OCI-M2 (cell line): ENCODE data around the gene AP1M1.
"Not testable (repeated sequence)": the region's sequence is repeated elsewhere in the genome, so short reads cannot be mapped to it uniquely, and the experiment has no call there.

ENCODE experiments used
- DNase-seq: peaks from one replicate; lab custom pipeline; 2025; ENCODE audit not compliant: unreplicated experiment; lab: John Stamatoyannopoulos, UW

Gene AP1M1

DNA sequence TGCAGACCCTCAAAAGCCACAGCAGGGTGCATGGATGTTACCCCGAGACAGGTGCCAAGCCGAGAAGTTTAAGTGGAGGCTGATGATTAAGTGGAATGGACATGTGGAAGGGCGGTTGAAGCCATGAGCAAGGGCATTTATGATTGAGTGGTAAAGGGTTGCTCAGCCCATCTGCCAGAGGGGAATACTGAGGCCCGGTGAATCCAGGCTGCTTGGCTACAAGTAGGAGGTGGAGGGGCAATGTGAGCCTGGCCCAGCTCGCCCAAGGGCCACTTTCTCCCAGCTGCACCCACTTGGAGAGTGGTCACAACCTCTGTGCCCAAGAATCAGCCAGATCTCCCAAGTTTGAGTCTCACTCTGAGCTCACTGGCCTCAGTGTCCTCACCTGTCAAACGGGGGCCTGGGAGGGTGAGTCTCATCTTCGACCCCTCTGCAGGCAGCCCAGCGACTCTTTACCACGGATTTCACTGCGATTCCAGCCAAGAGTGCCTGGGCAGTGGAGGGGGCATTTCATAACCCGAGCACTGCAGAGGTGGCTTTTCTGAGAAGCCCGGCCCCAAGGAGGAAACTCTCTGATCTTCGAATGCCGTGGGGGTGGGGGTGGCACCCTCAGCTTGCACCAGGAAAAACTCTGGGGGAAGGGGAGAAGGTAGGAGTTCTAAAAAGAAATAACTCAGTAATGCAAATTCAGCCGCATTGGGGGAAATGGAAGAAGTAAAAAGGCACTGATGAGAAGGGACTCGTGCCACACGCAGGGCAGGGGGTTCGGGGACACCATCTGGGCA, 64.1 kb downstream of the AP1M1 start:
- DNase-seq: no peak

DNA sequence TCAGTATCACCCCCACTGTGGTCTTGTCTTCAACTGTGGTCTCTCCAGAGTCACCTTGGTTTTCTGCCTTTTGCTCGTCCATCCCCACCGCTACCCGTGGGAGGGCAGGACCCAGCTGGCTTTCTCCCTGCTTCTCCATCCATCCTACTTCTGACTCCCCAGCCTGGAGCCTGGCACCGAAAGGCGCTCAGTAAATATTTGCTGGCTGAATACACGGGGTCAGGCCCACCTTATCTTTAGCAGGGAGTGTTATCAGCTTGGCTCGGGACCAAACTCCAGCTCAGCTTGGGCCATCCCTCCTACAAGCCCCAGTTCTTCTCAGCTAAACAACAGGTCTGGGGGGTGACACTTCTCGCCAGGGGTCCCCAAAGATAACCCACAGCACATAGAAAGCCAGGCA, 64.9 kb downstream of the AP1M1 start:
- DNase-seq: no peak

DNA sequence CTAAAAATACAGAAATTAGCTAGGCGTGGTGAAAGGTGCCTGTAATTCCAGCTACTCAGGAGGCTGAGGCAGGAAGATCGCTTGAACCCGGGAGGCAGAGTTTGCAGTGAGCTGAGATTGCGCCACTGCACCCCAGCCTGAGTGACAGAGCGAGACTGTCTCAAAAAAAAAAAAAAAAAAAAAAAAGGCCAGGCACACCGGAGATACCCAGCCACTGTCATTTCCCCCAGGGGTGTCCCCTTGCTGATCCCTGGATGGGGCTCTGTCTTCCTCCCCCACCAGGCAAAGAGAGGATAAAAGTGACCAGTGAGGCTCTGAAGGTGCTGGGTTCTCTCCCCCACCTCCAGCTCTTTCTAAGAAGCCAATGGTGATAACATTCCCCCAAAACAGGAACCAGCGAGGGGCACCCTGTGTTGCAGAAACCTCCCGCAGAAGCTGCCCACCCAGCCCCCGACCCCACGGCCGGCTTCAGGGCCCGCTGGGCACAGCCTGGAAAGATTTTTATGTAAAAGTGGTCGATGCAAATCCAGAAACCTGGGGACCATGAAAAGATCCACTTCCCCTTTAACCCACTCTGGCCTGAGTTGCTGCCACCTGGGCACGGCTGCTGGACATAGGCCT, 65.5 kb downstream of the AP1M1 start:
- DNase-seq: no peak

DNA sequence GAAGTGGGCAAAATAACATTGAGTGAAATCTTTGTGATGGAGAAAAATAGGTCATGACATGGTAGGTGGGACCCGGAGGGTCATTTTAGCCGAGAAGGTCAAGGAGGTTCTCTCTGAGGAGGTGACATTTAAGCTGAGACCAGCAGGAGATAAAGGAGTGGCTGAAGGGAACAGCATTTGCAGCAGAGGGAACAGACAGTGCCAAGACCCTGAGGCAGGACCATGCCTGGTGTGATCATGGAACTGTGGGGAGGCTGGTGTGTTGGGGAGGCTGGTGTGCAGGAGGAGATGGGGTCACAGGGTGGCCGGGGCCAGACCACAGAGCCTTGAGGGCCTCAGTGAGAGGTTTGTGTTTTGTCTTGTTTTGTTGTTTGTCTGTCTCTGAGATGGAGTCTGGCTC, 67.5 kb downstream of the AP1M1 start:
- no peak for DNase-seq

DNA sequence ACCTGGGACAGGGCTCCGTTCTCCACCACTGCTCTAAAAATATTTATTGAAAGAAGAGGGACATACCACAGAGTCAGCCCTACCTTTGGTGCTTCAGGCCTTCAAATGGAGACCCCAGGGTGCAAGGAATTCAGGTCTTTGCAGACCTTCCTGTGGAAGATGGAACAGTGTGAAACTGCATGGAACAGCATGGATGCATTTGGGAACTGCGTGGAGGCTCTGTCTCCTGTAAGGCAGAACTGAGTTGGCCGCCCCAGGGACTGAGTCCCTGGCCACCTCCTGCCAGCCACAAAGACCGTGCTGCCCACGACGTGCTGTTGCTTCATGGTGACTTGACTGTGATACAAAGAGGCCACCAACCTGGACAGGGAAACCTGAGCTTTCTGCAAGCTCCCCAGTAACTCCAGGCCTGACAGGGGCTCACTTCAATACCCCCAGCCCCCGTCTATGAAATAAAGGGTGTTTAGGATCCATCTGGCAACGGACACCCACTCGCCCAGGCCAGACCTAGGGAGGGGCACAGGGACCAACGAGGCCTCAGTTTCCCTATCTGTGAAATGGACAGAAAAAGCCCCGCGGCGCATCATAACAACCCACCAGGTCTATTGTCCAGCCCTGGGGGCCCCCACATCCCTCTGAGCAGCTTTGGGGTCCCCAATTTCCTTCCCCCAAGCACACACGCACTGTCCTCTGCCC, 68.3 kb downstream of the AP1M1 start:
- DNase-seq: no peak

DNA sequence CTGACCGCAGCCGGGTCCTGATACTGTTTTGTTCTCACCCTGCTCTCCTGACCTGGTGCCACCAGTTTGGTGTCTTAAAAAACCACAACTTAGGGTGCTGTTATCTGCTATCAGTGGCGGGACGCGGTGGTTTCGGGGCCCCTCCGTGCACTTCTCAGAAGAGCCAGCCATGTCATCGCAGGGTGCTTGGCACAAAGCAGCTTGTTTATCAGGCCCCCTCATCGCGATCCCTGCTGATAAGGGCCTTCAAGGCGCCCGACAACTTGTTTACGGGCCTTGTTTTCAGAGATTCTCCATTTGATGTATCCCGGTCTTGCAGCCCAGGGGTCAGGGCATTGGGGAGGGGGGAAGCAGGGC, 68.9 kb downstream of the AP1M1 start:
- DNase-seq: no peak

DNA sequence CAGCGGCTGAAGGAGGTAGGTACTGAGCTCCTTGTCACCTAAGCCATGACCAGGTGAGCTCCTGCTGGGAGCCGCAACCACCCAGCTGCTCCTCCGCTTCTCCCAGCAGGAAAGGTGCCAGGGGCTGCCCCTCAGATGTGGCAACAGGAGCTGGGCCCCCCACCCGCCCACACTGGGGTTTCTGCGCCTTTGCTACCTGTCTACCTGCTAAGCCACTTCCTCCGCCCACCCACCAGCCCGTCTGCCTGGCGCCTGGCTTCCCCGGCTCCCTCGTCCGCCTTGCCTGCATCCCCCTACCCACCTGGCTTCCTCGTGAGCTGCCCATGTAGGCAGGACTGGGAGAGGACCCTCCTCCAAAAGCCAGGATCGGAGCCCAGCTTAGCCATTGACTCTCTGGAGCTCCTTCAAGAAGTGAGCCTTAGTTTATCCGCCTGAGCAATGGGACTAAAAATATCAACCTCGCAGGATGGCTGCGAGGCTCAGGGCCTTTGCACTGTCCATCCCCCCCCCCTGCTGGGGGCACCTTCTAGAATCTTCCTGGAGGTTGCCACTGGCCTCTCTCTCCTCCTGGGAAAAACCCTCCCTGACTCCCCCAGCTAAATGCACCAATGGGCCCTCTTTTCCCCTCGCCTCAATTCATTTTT, 71.1 kb downstream of the AP1M1 start:
- no peak for DNase-seq

DNA sequence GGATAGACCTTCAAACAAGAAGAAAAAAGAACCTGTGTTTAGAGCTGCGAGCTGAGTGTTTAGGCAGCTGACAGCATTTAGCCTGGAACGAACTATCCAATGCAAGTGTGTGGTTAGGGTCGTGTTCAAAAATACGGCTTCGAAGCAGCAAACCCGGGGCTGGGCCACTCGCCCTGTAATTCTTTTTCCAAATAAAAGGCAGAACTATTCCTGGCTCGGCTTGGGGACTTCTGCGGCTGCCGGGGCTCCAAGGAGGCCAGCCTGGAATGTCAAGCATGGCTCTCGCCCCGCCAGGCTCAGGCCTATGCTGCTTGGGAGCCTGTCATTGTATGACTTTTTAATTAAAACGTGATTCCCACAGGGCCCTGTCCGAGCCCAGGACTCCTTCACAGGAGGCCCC, 75.2 kb downstream of the AP1M1 start:
- no peak for DNase-seq

DNA sequence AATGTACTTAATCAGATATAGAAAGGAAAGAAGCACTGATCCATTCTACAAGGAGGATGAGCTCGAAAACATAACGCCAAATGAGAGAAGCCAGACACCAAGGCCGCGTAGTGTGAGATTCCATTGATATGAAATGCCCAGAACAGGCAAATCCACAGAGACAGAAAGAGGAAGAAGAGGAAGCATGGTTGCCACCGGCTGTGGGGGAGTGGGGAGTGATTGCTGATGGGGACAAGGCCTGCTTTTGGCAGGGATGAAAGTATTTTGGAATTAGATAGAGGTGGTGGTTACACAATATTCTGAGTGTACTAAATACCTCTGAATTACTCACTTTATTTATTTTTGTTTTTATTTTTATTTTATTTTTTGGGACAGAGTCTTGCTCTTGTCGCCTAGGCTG, 76.7 kb downstream of the AP1M1 start:
- no peak for DNase-seq

DNA sequence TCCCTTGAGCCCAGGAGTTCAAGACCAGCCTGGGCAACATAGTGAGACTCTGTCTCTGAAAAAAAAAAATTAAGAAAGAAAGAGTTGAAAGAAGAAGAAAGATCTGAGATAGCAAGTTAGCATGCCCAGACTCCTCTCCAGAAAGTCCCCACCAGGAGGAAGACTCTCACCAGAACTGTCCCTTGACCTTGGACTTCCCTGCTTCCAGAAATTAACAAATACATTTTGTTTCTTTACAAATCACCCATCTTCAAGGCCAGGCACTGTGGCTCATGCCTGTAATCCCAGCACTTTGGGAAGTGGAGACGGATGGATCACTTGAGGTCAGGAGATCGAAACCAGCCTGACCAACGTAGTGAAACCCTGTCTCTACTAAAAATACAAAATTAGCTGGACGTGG, 82.6 kb downstream of the AP1M1 start:
- DNase-seq: no peak

DNA sequence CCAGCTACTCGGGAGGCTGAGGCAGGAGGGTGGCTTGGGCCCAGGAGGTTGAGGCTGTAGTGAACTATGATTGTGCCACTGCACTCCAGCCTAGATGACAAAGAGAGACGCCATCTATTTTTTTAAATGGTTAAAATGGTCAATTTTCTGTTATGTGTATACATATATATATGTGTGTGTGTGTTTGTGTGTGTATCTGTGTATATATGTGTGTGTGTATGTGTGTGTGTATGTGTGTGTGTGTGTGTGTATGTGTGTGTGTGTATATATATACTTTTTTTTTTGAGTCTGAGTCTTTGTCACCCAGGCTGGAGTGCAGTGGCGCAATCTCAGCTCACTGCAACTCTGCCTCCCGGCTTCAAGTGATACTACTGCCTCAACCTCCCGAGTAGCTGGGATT, 84.0 kb downstream of the AP1M1 start:
- no peak for DNase-seq

DNA sequence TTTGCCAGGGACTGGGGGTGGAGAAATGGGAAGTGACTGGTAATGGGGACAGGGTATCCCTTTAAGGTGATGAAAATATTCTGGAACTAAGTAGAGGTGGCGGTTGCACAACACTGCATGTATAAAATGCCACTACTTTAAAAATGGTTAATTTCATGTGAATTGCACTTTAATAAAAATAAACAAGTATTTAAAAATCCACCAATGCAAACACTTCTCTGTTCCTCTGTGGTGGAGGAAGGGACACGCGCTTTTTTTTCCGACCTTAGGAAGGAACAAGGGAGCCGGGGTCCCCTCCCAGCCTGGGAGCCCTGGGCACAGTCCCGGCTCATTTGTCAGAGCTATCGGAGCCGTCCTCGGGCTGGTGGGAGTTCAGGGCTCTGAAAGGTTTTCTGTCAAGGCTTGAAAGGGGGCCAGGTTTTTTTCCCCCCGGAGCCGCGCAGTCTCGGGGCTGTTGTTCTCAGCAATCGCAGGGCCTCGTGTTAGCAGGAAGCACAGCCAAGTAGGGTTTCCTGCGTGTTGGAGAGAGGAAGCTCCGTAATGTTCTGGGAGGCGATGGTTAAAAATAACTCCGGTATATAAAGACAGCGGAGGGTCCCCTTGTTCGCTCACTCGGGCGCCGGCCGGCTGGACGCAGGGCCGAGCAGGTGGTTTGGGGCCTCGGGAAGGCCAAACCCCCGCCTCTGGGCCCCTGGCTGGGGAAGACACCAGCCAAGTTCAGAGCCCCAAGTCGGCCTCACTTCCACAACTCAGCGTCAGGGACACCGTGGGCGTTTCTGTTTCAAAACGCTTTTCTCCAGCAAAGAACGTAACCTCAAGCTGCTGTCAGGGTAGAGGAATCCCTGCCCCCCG, 85.7 kb downstream of the AP1M1 start:
- no peak for DNase-seq

DNA sequence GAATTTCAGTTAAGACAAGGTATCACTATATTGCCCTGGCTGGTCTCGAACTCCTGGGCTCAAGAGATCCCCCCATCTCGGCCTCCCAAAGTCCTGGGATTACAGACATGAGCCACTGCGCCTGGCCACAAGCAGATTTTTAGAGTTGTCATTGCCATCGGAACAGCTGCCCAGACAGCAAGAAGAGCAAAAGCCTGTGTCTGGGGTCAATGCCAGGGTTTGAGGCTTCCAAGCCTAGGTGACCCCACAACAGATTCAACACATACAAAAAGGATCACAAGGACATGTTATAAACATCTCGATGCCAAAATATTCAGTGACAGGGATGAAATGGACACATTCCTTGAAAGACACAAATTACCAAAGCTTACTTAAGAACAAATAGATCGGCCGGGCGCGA, 86.8 kb downstream of the AP1M1 start:
- no peak for DNase-seq

DNA sequence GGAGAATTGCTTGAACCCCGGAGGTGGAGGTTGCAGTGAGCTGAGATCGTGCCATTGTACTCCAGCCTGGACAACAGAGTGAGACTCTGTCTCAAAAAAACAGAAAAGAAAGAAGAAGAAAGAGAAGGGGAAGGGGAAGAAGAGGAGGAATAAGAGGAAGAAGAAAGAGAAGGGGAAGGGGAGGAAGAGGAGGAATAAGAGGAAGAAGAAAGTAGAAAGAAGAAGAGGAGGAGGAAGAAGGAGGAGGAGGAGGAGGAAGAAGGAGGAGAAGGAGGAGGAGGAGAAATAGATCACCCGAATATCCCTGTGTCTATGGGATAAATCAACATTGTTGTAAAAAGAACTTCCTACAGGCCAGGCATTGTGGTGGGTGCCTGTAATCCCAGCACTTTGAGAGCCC, 87.4 kb downstream of the AP1M1 start:
- DNase-seq: not testable (repeated sequence)

DNA sequence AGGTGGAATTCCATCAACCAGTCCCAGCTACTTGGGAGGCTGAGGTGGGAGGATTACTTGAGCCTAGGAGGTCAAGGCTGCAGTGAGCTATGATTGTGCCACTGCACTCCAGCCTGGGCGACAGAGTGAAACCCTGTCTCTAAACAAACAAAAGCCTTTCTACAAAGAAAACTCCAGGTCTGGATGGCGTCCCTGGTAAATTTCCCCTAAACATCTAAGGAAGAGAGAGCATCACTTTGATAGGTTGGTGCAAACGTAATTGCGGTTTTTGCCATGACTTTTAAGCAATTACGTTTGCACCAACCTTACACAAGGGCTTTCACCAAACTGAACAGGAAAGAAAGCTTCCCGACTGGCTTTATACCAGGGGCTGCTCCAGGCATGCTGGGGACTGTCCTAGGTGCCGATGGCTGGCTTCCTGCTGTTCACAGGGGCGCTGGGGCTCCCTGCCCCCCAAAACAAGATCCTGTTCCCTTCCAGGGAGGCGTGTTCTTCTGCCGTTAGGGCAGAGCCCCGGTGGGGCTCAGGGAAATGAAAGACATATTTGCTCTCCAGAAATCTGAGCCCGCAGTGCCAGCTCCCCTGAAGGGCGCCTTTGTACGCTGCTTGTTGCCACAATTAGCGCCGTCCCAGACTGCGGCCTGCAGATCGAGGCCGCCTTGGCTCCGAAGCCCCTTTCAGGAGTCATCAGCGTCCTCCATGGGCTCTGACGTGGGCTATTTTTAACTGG, 88.2 kb downstream of the AP1M1 start:
- no peak for DNase-seq

DNA sequence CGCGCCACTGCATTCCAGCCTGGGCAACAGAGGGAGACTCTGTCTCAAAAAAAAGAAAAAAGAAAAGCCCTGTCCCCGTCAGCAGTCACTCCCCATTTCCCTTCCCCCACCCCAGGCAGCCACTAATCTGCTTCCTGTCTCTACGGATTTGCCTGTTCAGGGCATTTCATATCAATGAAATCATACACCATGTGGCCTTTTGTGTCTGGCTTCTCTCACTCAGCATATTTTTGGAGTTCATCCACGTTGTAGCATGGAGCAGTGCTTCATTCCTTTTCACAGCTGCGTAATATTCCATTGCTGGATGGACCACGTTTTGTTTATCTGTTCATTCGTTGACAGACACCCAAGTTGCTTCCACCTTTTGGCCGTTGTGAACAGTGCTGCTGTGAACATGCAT, 90.8 kb downstream of the AP1M1 start:
- DNase-seq: no peak

DNA sequence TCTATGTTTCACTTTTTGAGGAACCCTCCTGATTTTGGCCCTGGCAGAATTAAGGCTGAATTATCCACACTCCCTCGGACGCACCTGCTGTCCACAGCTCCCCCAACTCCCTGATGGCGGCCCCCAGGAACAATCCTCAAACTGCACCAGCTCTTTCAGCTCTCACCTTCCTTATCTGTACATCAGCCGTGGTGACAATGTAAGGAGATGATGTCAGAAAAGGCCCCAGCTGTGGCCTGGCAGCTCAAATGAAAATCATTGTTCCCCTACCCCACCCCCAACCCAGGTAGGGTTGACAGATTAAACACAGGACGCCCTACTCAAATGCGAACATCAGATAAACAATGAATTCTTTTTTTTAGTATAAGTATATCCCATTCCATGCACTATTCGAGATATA, 91.9 kb downstream of the AP1M1 start:
- no peak for DNase-seq

DNA sequence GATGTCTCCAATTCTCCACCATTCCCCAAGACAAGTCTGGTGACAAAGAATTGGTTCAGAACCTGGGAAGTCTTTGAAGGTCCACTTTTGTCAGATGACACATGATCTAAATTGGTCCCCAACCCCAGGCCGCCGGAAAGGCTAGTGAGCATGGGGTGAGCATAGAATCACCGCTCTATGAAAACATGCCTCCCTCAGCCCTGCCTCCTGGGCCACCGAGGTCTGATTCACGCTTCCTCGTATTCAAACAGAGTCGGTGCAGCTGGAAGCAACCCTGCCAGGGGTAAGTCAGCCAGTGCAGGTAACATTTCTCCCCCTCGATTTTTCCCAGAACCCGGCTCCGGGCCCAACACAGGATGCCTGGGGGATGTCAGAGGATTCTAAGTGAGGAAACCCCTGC, 93.0 kb downstream of the AP1M1 start:
- DNase-seq: no peak

DNA sequence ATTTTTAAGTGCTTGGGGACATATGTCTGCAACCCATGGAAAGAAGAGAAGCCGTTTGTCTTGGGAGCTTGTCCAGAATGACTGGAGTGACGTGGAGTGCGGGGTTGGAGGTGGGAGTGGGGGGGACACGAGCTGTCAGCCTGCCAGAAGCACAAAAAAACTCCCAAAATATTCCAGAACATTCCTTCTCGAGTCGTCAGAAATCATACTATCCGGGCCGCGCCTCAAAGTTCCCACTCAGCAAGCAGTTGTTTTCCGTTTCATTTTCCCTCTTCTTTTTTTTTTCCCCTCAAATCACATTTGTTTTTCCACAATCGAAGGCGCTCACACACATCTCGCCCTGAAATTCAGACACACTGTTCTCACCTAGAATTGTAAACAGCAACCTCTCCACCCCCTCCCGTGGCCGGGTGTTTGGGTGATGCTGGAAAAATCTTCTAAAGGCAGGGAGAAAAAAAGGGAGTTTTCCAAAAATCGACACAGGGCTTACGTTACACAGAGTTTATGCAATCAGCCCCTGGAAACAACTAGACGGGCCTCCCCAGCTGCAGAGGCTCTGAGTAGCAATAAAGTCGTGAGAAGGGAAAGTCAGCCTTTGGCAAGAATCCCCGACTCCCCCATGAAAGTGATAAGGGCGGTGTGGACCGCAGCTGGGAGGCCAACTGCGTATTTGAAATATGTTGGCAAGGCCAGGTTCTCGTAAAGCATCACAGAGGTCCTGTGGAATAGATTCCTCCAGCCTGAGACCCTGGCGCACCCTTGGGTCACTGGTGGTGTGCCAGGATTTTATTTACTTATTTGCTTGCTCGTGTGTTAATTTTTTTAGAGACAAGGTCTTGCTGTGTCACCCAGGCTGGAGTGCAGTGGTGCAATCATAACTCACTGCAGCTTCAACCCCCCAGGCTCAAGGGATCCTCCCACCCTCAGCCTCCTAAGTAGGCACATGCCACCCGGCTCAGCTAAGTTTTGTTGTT, 95.7 kb downstream of the AP1M1 start:
- DNase-seq: no peak
